ENCODE results near the gene OGFRL1.

Gene OGFRL1

DNA sequence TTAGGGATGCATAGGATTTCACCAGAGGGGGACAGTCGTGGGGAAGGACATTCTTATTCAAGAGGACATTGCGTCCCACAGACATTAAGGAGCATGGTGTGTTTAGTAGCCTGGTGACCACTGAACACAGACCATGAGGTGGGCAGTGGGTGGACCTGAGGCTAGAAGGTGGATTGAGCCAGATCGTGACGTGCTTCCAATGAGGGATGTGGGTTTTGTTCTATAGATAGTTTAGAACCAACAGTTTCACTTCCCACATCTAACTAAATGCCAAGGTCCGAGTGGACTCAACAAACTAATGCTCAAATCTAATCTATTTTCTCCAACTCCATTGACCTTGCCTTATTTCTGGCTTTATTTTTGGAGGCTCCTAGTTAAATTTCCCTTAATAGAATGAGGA is 58.5 kb downstream of the OGFRL1 start:
- TF ChIP-seq, protein P1, sequence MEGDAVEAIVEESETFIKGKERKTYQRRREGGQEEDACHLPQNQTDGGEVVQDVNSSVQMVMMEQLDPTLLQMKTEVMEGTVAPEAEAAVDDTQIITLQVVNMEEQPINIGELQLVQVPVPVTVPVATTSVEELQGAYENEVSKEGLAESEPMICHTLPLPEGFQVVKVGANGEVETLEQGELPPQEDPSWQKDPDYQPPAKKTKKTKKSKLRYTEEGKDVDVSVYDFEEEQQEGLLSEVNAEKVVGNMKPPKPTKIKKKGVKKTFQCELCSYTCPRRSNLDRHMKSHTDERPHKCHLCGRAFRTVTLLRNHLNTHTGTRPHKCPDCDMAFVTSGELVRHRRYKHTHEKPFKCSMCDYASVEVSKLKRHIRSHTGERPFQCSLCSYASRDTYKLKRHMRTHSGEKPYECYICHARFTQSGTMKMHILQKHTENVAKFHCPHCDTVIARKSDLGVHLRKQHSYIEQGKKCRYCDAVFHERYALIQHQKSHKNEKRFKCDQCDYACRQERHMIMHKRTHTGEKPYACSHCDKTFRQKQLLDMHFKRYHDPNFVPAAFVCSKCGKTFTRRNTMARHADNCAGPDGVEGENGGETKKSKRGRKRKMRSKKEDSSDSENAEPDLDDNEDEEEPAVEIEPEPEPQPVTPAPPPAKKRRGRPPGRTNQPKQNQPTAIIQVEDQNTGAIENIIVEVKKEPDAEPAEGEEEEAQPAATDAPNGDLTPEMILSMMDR (IDR thresholded peaks at IDR 0.05; ENCODE audit: low read depth, low read length) = no peak

DNA sequence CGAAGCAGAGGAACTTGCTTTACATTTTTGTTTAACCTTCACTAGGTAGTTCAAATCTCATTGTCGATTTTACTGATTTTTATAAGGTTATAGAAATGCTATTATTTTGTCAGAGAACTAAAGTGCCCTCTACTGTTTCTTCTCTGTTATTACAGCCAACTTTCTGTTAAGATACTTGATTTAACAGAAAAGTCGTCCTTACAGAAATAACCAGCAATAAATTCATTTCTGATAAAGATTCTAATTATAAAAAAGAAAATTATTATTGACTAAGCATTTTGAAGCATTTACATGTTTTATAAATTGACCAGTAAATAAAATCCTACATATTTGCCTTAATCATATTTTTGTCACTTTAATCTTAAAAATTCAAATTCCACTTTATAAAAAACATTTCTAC is 60.8 kb downstream of the OGFRL1 start:
- peak; percentile 71 for DNase-seq (ENCODE audit: low read depth, low spot score)
- no peak overlapping the region for H3K4me3 ChIP-seq (ENCODE audit: low read depth, low read length)
- in situ Hi-C loops (cut with HindIII; ENCODE audit: low sequenced_read_pairs) = no loop called here
- TF ChIP-seq, protein P1 (IDR thresholded peaks at IDR 0.05; ENCODE audit: low read depth, low read length) = peak; percentile 59

More for the DNA sequence above, 58.5 kb downstream of the OGFRL1 start:
- in situ Hi-C loops (cut with HindIII; ENCODE audit: low sequenced_read_pairs) = no loop called here
- DNase-seq (ENCODE audit: low read depth, low spot score) = no peak
- H3K4me3 ChIP-seq (ENCODE audit: low read depth, low read length) = no peak overlapping the region

DNA sequence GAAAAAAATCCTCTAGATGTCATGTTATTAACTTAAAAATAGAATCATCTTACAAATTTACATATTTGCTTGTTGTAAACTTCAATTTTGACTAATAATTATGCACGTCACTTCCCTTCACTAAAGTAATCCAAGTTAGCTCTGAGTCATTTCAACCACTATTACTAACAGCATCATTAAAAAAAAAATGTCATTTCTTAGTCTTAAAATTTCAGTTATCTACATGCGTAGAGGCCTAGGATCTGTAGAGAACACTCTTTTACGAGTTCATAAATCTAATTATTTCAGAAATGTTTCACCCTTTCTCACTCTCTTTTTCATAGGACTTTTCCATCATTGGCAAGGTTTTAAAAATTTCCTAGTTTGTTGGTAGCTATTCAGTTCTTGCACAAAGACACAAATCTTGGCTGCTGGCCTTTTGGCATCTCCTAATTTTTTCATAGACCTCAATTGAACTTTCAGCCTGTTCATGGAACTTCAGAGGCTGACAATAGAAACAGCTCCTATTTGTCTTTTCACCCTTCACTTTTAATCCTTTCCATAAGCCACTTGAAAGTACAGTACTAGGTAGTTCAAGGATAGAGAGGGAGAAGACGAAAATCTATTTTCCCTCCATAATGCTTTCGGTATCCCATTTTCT is 61.5 kb downstream of the OGFRL1 start:
- peak; percentile 65 for DNase-seq (ENCODE audit: low read depth, low spot score)
- no peak overlapping the region for H3K4me3 ChIP-seq (ENCODE audit: low read depth, low read length)
- TF ChIP-seq, protein P1 (IDR thresholded peaks at IDR 0.05; ENCODE audit: low read depth, low read length) = no peak
- in situ Hi-C loops (cut with HindIII; ENCODE audit: low sequenced_read_pairs) = no loop called here

DNA sequence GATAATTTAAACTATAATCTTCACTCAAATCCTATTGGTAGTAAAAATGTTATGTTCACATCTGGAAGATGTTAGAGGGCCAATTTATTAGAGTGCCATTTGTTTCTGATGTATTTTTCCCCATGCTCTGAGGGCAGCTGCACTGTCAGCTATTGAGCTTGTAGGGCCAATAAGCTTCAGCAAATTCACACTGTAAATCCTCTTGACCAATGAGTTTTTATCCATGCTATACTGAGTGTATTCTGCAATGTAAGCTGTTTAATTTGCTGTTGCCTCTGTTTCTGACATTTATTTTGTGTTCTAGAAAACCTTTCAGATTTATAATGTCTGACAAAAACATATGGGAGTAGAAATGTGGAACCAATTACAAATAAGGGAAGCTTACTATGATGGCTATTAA is 62.6 kb downstream of the OGFRL1 start:
- DNase-seq (ENCODE audit: low read depth, low spot score) = no peak
- no peak overlapping the region for H3K4me3 ChIP-seq (ENCODE audit: low read depth, low read length)
- in situ Hi-C loops (cut with HindIII; ENCODE audit: low sequenced_read_pairs) = no loop called here
- TF ChIP-seq, protein P1 (IDR thresholded peaks at IDR 0.05; ENCODE audit: low read depth, low read length) = no peak

Measured in astrocyte of the spinal cord (primary cell).